Activated CD4-positive, alpha-beta T cell treated with anti-CD3 and anti-CD28 coated beads, Interleukin-2, amount 50 U/mL, for 16 hours (primary cell): ENCODE measurements around the gene GSG1L.
"Not testable (repeated sequence)": the region's sequence is repeated elsewhere in the genome, so short reads cannot be mapped to it uniquely, and the experiment has no call there.

Source experiments
- DNase-seq: peaks from one replicate; pipeline ENCODE4 v3.0.0-alpha.2; 2020

Gene GSG1L

DNA sequence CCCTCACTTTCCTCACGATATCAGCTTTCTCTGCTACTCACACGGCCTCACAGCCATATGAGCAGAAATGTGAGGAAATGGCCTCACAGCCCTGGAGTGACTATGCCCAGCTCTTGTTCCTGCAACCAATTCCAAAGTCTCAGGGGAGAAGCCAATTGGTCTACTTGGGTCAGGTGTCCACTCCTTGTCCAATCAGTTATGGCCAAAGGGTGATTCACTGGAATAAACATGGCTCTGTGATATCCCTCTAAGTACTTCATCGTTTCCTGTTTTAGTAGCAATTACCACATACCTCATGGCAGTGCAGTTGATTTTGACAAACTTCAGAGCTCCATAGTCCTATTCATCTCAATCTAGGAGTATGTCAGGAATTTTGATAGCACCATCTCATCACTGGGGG is 318.2 kb downstream of the GSG1L start:
- no peak for DNase-seq

- DNase-seq: no peak
These were observed 319.6 kb downstream of the GSG1L start for GRCh38 chr16:27743963-27744362.

DNA sequence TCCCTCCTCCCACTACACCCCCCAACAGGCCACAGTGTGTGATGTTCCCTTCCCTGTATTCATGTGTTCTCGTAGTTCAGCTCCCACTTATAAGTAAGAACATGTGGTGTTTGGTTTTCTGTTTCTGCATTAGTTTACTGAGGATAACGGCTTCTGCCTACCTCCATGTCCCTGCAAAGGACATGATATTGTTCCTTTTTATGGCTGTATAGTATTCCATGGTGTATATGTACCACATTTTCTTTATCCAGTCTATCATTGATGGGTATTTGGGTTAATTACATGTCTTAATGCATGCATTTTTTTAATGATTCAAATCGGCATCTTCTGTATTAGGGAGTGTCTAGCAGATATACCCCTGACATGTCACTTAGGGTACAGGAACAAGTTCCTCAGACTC is 320.5 kb downstream of the GSG1L start:
- not testable (repeated sequence) for DNase-seq

DNA sequence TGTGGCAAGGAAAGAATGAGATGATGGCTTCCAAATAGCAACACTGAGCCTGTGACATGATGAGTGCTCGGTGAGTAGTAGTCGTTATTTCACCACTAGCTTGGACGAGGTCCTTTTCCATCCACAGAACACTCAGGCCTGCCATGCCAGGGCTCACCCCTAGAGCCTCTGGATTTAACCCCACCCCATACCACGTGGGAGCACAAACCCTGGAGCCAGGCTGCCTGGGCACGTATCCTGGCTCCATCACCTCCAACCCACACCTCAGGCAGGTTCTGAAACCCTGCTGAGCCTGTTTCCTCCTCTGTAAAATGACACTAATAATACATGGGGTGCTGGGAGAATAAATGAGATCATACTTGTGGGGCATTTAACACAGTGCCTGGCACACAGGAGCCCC is 321.2 kb downstream of the GSG1L start:
- DNase-seq: no peak

- no peak for DNase-seq
These were observed 322.9 kb downstream of the GSG1L start for GRCh38 chr16:27740496-27741201.

- DNase-seq: no peak
These were observed 323.7 kb downstream of the GSG1L start for GRCh38 chr16:27739606-27740357.

DNA sequence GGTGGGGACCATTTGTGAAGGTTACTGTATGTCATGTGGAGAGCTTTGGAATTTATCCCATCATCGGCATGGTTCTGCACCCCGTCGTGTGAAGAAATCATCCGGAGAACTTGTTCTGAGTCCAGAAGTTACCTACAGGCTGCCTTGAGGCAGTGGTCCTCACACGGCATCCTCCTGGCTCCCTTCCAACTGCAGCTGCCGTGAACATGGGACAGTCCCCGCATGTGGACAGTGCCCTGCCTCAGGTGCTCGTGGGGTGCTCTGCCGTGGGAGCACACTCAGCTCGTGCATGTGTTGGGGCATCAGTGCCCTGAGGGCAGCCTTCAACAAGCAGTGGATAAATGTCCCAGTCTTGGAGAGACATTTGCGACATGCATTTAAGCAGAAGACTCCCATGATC is 324.9 kb downstream of the GSG1L start:
- DNase-seq: no peak
